NCI-H446 treated with DMSO at 0.1 percent for 48 hours (cell line): ENCODE measurements around the gene AUTS2.
A peak's percentile ranks its signal among the peaks of the same experiment; 100 is the strongest.

Experiments used
- DNase-seq: peaks from one replicate; lab custom pipeline; 2025; lab: John Stamatoyannopoulos, UW

The AUTS2 gene

GRCh38 chr7:69598081-69598486 lies at the start of gene AUTS2:
TSS of gene AUTS2 (plus strand) at chr7:69598475. CDS start at chr7:69599654, 1,179 bp downstream.
- DNase-seq: peak; percentile 34

DNA sequence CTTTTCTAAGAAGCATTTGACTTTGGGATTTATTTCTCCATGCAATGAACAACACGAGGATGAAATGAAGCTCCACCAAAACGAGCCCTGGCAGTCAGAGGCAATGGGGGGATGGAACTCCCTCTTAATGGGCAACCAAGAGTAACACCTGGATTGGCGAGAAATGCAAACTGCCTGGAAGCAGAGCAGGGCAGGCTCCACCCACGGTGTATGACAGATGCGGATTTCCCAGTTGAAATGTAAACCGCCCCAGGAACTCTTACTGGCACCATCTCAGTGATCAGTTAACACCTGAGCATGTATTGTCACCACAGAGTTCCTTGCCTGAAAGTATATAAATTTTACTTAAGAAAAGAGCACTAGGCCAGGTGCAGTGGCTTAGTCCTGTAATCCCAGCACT lies 47.3 kb upstream of the AUTS2 start:
- DNase-seq: no peak

- no peak for DNase-seq
These were observed 45.1 kb upstream of the AUTS2 start for GRCh38 chr7:69553190-69553589.

- DNase-seq: no peak
These were observed 36.9 kb upstream of the AUTS2 start for GRCh38 chr7:69561266-69561960.

- peak; percentile 45 for DNase-seq
These were observed 33.5 kb upstream of the AUTS2 start for GRCh38 chr7:69564454-69565417.

- DNase-seq: no peak
These were observed 30.5 kb upstream of the AUTS2 start for GRCh38 chr7:69567800-69568199.

DNA sequence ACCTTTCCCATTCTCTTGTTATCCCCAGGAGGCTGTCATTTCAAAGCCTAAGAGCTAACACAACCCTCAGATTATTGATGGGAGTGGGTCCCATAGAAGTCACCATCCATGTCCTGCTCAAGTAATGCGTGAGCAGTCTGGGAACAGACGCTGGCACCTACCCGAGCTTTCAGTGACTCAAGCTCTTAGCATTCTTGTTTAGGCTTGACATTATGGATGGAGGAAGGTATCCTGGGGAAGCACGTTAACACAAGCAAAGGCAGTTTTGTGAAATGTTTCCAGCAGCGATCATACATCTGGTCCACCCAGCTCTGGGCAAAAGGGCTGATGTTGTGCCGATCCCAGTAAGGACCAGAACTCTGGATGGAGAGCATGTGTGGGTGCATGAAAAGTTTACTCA lies 30.0 kb upstream of the AUTS2 start:
- DNase-seq: no peak

- DNase-seq: no peak
These were observed 22.6 kb upstream of the AUTS2 start for GRCh38 chr7:69575651-69576050.

DNA sequence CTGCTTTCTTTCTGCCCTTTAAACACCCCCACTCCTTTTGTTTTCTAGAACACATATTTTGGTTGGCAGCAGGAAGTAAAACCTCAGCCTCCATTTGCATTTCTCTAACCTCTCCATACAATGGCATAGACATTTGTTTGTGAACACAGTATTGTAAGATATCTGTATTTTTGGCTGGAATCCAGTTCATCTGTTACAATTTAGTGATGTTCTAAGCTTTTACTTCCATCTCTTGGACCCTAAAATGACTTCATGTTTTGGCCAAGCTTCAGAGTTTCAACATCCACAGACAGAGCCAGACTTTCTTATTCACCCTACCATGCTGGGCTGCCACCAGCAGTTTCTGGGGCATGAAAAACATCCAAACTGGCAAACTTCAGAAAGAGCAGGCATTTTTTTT lies 21.1 kb upstream of the AUTS2 start:
- peak; percentile 74 for DNase-seq

DNA sequence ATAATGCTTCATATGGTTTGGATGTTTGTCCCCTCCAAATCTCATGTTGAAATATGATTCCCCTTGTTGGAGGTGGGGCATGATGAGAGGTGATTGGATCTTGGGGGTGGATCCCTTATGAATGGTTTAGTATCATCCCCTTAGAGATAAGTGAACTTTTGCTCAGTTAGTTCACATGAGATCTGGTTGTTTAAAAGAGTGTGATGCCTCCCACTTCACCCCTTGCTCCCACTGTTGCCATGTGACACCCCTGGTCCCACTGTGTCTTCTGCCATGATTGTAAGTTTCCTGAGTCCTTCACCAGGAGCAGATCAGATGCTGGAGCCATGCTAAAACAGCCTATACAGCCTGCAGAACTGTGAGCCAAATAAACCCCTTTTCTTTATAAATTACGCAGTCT lies 13.1 kb upstream of the AUTS2 start:
- DNase-seq: no peak

DNA sequence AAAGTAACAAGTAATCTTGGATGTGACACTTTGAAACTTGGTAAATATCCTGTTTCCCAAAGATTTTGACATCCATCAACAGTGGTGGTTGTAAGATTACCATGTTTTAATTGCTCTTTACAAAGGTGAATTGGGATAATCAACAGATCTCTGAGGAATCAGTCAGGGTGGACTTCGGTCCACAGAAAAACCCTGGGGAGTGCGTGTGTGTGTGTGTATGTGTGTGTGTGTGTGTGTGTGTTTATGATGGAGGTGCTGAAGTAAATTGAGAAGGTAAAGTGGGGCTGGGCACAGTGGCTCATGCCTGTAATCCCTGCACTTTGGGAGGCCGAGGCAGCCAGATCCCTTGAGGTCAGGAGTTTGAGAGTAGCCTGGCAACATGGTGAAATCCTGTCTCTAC lies 12.0 kb upstream of the AUTS2 start:
- no peak for DNase-seq

DNA sequence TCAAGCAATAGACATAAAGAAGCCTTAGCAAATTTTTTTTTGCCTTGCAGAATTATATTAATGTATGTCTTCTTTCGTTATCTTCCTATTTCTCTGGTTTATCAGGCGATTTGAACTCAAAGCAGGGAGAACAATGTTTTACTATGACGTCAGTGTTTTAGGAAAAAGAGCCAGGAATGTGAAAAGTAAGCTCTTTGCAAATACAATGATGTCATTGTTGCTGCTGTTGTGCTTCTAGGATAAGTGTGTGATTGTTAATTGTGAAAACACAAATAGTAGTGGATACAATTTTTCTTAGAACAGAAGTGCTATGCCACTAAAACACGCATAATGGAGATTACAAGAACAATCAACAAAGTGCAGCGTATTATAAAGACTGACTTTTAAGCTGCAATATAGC lies 9.5 kb upstream of the AUTS2 start:
- no peak for DNase-seq

DNA sequence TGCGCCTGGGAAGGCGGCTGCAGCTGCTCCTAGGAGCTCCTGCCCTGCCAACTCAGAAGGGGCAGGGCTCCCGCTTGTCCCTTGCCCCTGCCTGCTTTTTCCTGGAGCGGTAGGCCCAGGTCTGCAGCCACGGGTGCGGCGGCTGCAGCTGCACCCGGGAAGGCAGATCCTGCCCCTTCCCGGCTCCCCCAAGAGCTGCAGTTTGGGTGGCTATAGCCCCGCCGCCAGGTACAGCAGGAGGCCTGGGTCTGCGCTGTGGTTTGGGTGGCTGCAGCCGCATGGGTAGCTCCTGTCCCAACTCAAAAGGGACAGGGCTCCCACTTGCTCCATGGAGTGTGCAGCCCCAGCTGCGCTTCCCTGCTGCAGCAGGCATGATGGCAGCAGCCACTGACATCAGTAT lies 6.5 kb upstream of the AUTS2 start:
- DNase-seq: no peak

DNA sequence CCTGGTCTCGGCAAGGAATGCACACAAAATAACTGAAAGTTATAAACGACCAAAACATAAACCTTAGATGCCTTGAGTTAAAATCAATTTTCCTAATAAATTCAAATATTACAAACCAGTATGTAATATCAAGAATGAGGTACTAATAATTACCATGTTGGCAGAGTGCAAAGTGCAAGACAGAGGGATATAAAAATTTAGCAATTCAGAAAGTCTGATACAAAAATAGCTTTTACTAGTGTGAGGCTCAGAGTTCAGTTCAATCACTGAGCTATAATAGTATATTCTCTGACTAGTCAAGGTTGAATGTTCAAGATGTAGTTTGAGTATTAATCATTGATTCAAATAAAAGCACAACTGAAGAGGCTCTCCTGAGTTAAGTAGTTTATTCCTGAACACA lies 4.8 kb upstream of the AUTS2 start:
- DNase-seq: no peak

GRCh38 chr7:69595415-69595814 lies 2.9 kb upstream of the AUTS2 start:
- DNase-seq: no peak

GRCh38 chr7:69596056-69596455 lies 2.2 kb upstream of the AUTS2 start:
- DNase-seq: no peak

- no peak for DNase-seq
These were observed 1.5 kb upstream of the AUTS2 start for GRCh38 chr7:69596723-69597277.

- no peak for DNase-seq
These were observed 798 bp upstream of the AUTS2 start for GRCh38 chr7:69597278-69598076.

DNA sequence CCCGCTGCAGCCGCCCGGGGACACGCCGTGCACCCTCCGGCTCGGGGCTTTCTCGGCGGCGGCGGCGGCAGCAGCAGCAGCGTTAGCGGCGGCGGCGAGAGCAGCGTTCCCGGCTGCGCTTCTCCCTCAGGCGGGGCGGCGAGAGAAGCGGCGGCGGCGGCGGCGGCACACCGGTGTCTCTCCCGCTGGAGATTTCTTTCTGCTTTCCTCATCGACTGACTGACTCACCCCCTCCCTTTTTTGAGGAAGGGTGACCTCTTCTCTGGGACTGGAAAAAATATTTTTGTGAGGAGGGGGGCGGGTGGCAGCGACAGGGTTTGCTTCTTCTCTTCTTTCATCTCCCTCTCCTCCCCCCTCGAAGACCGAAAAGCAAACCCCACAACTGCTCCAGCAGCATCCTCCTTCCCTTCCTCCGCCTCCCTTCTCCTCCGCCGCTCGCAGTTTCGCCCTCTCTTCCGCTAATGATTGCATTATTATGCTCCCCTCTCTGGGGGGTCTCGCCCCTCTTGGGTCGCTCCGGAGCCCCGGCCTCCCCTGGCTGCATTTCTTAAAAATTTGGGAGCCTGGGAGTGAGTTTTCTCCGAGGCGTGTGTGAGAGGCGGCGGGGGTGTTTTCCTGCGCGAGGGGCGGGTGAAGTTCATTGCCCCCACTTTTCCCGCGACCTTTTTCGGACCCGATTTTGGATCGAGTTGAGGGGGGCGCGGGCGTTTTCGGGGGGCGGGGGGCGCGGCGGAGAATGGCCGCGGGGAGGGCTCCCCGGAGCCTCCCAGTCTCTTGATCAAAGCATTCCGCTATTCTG lies 411 bp downstream of the AUTS2 start:
- no peak for DNase-seq

DNA sequence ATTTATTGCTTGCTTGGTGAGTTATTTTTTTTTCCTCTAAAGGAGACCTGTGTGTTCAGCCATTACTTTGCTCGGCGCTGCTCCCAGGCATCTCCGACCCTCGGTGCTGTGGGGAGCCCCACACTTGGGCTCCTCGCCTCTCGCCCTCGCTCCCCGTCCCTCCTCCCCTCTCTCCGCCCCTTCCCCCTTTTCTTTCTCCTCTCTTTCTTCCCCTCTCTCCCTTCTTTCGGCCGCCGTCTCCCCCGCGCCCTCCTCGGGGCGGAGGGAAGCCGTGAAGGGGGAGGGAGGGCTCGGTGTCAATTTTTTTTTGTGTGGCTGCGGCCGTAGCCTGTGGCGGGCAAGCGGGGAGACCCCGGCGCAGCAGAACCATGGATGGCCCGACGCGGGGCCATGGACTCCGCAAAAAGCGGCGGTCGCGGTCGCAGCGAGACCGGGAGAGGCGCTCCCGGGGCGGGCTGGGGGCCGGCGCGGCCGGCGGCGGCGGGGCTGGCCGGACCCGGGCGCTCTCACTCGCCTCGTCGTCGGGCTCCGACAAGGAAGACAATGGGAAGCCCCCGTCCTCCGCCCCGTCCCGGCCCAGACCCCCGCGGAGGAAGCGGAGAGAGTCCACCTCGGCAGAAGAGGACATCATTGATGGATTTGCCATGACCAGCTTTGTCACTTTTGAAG lies 1.1 kb downstream of the AUTS2 start:
- DNase-seq: no peak
